Heart right ventricle (tissue), 16 donors: ENCODE data around the gene CYFIP1. TPM values are rescaled to one million over a fixed set of nuclear protein-coding genes. Genes with fewer than 3 reads are reported as not detected.

Experiments used
- ATAC-seq, 8 donors: fragments of 200-7000 bp; cut with Tn5 transposase; one replicate each; pipeline ENCODE4 v1.9.1; 2020; ENCODE audit warnings: mild to moderate bottlenecking in 8 of 8, moderate library complexity in 8 of 8, moderate number of reproducible peaks in 1 of 8
- DNase-seq, 2 donors: peaks; one replicate each; pipeline ENCODE4 v3.0.0-alpha.2; 2020
- H3K27ac ChIP-seq, 10 donors: fragments of 200-600 bp; sonication (generic) in 2 of 10; one replicate each; pipeline versions ENCODE4 v1.5.0 to v1.8.0; 2020 to 2022; ENCODE audit warnings: mild to moderate bottlenecking in 3 of 10
- H3K27me3 ChIP-seq, 7 donors: fragments of 200-600 bp; one replicate each; pipeline ENCODE4 v1.8.0; 2021 to 2022; ENCODE audit warnings: mild to moderate bottlenecking in 2 of 7
- H3K36me3 ChIP-seq, 9 donors: fragments of 200-600 bp; sonication (generic) in 1 of 9; one replicate each; pipeline versions ENCODE4 v1.5.0 to v1.8.0; 2020 to 2022; ENCODE audit warnings: mild to moderate bottlenecking in 2 of 9
- H3K4me1 ChIP-seq, 9 donors: fragments of 200-600 bp; sonication (generic) in 1 of 9; one replicate each; pipeline versions ENCODE4 v1.5.0 to v1.8.0; 2020 to 2022; ENCODE audit warnings: mild to moderate bottlenecking in 4 of 9
- H3K4me3 ChIP-seq, 10 donors: fragments of 200-600 bp; sonication (generic) in 2 of 10; one replicate each; pipeline versions ENCODE4 v1.5.0 to v1.8.0; 2020 to 2022; ENCODE audit warnings: mild to moderate bottlenecking in 7 of 10, moderate library complexity in 2 of 10
- H3K9me3 ChIP-seq, 11 donors: fragments of 200-600 bp in 10 of 11; sonication (generic) in 2 of 11; one replicate each; pipeline versions ENCODE4 v1.5.0 to v1.8.0; 2013 to 2022; ENCODE audit warnings: mild to moderate bottlenecking in 2 of 11, control low read depth in 1 of 11, moderate library complexity in 1 of 11
- CTCF ChIP-seq, 9 donors: fragments of 200-600 bp; sonication (generic) in 2 of 9; IDR thresholded peaks; one replicate each; pipeline versions ENCODE4 v1.5.0 to v1.8.0; 2021 to 2022; ENCODE audit warnings: antibody characterized with exemption in 9 of 9, mild to moderate bottlenecking in 5 of 9, moderate library complexity in 1 of 9
- WGBS, 2 donors: extraction: QIAGEN DNeasy Blood & Tissue Kit; methylation state at CpG; one replicate each; pipeline ENCODE4 v1.1.7; 2013; ENCODE audit warnings: inconsistent platforms in 1 of 2; 5-methylcytosine and 5-hydroxymethylcytosine counted together
- intact Hi-C, 10 donors: fragments of 100-400 bp; cut with DNase I; formaldehyde crosslinking; loops; one replicate each; pipeline versions ENCODE4 v1.11.1 to v1.14.2; 2022
- polyA plus RNA-seq, 2 donors: library from polyadenylated mRNA; stranded (reverse); fragments of 200-250 nt; gene quantifications; one replicate each; pipeline ENCODE4 v1.2.3, GENCODE V29; 2013
- total RNA-seq, 10 donors: library from RNA; stranded (reverse); fragmentation: NEBNext Ultra II Directional in 3 of 10; extraction: Animal tissue kit (Norgen Biotek cat#: 25700) in 3 of 10; gene quantifications; one replicate each; pipeline versions ENCODE4 v1.2.1 to v1.2.4, GENCODE V29; 2021 to 2023
- donor health status: Arrhythmogenic right ventricular cardiomyopathy.
- donor health status: ischemic (EF 13 %, LVEDD 7.1; RV severe dilation, severe dysfunction).
- donor health status: healthy with polysubstance abuse.
- donor health status: DM: no; HTN: yes; CAD: no.
- donor health status: DM: no; HTN: no; CAD: no.
- donor health status: ischemic (EF 25% LVEDD 6.9; RV normal size, moderate dysfunction).
- donor health status: ischemic (EF 25% LVEDD 5.7; RV mildly dilated, moderate dysfunction).
- donor health status: healthy.
- donor health status: DM: yes; HTN: yes; CAD: no.
- donor health status: Ischemic cardiomyopathy.
- donor health status: ischemic (EF 35%, LVEDD 5.7; RV mildly dilated, moderate dysfunction).
- donor health status: nonischemic (EF 11% LVEDD 7.7; RV severe dilation, severe dysfunction).
- donor health status: DM: yes; HTN: yes; CAD: no.
- donor health status: PGD.
- donor health status: ischemic (EF 29% LVEDD 5.4; RV normal size, mild dysfunction).
- donor health status: nonischemic (EF 23%, LVEDD 6.1; RV moderate dilation, normal function).

The CYFIP1 gene
- total and polyA plus RNA-seq, 12 donors: 12.4 to 56.6 (median 27.1) TPM

GRCh38 chr15:22874966-22875365, 105.2 kb downstream of the CYFIP1 start:
- no peak for TF ChIP-seq CTCF (IDR thresholded peaks at IDR 0.05)
- peaks cover 0 to 27% (median 4%) of the 10 kb centered on the region in 9 donors for H3K4me1 ChIP-seq
- DNase-seq (no peak), ATAC-seq (no peak)
- H3K27me3 ChIP-seq: no peaks in the 10 kb centered on the region
- WGBS, 2 donors: 93% methylated on average over 7 of the region's 7 CpGs
- H3K4me3 ChIP-seq: no peak overlapping the region
- H3K27ac ChIP-seq: no peak overlapping the region
- intact Hi-C loops: loop anchor here in 1 of 10 donors (5.0 kb wide), 1 partner anchor 33 kb away; no protein-coding TSS in a partner anchor
- H3K9me3 ChIP-seq: no peaks in the 10 kb centered on the region
- peaks cover 0 to 100% (median 58%) of the 10 kb centered on the region in 9 donors for H3K36me3 ChIP-seq

GRCh38 chr15:22874256-22874655, 105.9 kb downstream of the CYFIP1 start:
- no peak for TF ChIP-seq CTCF (IDR thresholded peaks at IDR 0.05)
- DNase-seq (no peak), ATAC-seq (no peak)
- H3K27ac ChIP-seq: no peak overlapping the region
- H3K4me3 ChIP-seq: no peak overlapping the region
- H3K36me3 ChIP-seq: peaks cover 0 to 100% (median 60%) of the 10 kb centered on the region in 9 donors
- intact Hi-C loops: no loop called here
- H3K4me1 ChIP-seq: peaks cover 0 to 27% (median 4%) of the 10 kb centered on the region in 9 donors
- H3K27me3 ChIP-seq: no peaks in the 10 kb centered on the region
- no peaks in the 10 kb centered on the region for H3K9me3 ChIP-seq
- 97% methylated on average over 8 of the region's 8 CpGs for WGBS, 2 donors

- intact Hi-C loops: no loop called here
- peaks cover 0 to 100% (median 63%) of the 10 kb centered on the region in 9 donors for H3K36me3 ChIP-seq
- peaks cover 0 to 27% (median 4%) of the 10 kb centered on the region in 9 donors for H3K4me1 ChIP-seq
- no peak for DNase-seq
- no peak overlapping the region for H3K4me3 ChIP-seq
- TF ChIP-seq CTCF (IDR thresholded peaks at IDR 0.05): no peak
- H3K27ac ChIP-seq: peak overlapping the region in 1 of 10 donors; percentile 80
- H3K9me3 ChIP-seq: no peaks in the 10 kb centered on the region
- WGBS, 2 donors: 93 to 97% methylated on average over 9 of the region's 9 CpGs
- ATAC-seq: no peak
- H3K27me3 ChIP-seq: no peaks in the 10 kb centered on the region
Observed at GRCh38 chr15:22873841-22874240, 106.3 kb downstream of the CYFIP1 start.

GRCh38 chr15:22872936-22873701, 107.0 kb downstream of the CYFIP1 start:
- ATAC-seq (peak in 6 of 8 donors; percentile 8 to 56 (median 30)), DNase-seq (no peak)
- Histone ChIP-seq H3K36me3 (peaks cover 0 to 100% (median 63%) of the 10 kb centered on the region in 9 donors), H3K4me1 (peaks cover 0 to 33% (median 4%) of the 10 kb centered on the region in 9 donors), H3K4me3 (no peak overlapping the region), H3K9me3 (no peaks in the 10 kb centered on the region), H3K27ac (peak overlapping the region in 7 of 10 donors; percentile 10 to 80 (median 33)), H3K27me3 (no peaks in the 10 kb centered on the region)
- WGBS, 2 donors: 76 to 78% methylated on average over 17 of the region's 17 CpGs
- intact Hi-C loops: no loop called here
- TF ChIP-seq CTCF (IDR thresholded peaks at IDR 0.05): no peak
